ENCODE results near the gene OXSR1. TPM values are rescaled to one million over a fixed set of nuclear protein-coding genes. Genes with fewer than 3 reads are reported as not detected.

The OXSR1 gene
- total and polyA plus RNA-seq, 2 experiments from 2014 or later: 16.0 to 41.1 TPM

GRCh38 chr3:38171622-38172021 is 6.3 kb downstream of the OXSR1 start:
- no peaks in the 10 kb centered on the region for H3K9me2 ChIP-seq (ENCODE audit: insufficient read depth)
- DNase-seq (ENCODE audit: low spot score) (no peak), ATAC-seq (no peak)
- peaks cover 77% of the 10 kb centered on the region for H4K20me1 ChIP-seq (replicated peaks; ENCODE audit: insufficient read depth)
- no peak overlapping the region for H3K27ac ChIP-seq (ENCODE audit: low read depth)
- Mint-ChIP-seq H3K9me3 (no peaks in the 10 kb centered on the region), H3K36me3 (ENCODE audit: low read depth) (no peaks in the 10 kb centered on the region), H3K4me1 (peaks cover 37% of the 10 kb centered on the region), H3K27me3 (ENCODE audit: insufficient read depth, low read depth, poor library complexity) (peaks cover 7% of the 10 kb centered on the region), H3K4me3 (no peak overlapping the region), H3K27ac (no peak overlapping the region)
- H3K4me2 ChIP-seq: no peak overlapping the region
- no peak overlapping the region for H2AFZ ChIP-seq
- no peak overlapping the region for H3K4me3 ChIP-seq
- TF ChIP-seq CTCF (conservative IDR thresholded peaks at IDR 0.05; ENCODE audit: low read depth in 2 of 2) (no peak), ETS1 (IDR thresholded peaks at IDR 0.05) (no peak), ZNF331 (CRISPR knock-in tag; IDR thresholded peaks at IDR 0.05; ENCODE audit: low read depth) (no peak), POLR2AphosphoS5 (IDR thresholded peaks at IDR 0.05; ENCODE audit: low read depth) (no peak), REST (IDR thresholded peaks at IDR 0.05; ENCODE audit: unreplicated experiment) (no peak), ZNF114 (CRISPR knock-in tag; IDR thresholded peaks at IDR 0.05) (no peak), ZNF462 (CRISPR knock-in tag; IDR thresholded peaks at IDR 0.05) (no peak), EZH2phosphoT487 (IDR thresholded peaks at IDR 0.05; ENCODE audit: unreplicated experiment) (no peak), CREB1 (CRISPR knock-in tag; IDR thresholded peaks at IDR 0.05; ENCODE audit: low read depth) (no peak), EZH2 (IDR thresholded peaks at IDR 0.05; ENCODE audit: low read depth, unreplicated experiment) (no peak), JUNB (IDR thresholded peaks at IDR 0.05; ENCODE audit: unreplicated experiment) (no peak), STAT1 (IDR thresholded peaks at IDR 0.05; ENCODE audit: unreplicated experiment) (no peak), NANOG (IDR thresholded peaks at IDR 0.05; ENCODE audit: borderline replicate concordance) (no peak)
- H3K4me1 ChIP-seq (ENCODE audit: insufficient read depth): peaks cover 28% of the 10 kb centered on the region
- H3K79me2 ChIP-seq (replicated peaks; ENCODE audit: insufficient read depth): peaks cover 100% of the 10 kb centered on the region
- H3F3A ChIP-seq (replicated peaks; ENCODE audit: low read depth): no peaks in the 10 kb centered on the region
- H3K27me3 ChIP-seq (ENCODE audit: insufficient read depth): no peaks in the 10 kb centered on the region
- H3K36me3 ChIP-seq (ENCODE audit: insufficient read depth): no peaks in the 10 kb centered on the region
